ENCODE measurements around the gene KCNAB3. TPM values are rescaled to one million over a fixed set of nuclear protein-coding genes. Genes with fewer than 3 reads are reported as not detected.

KCNAB3 gene
- total and polyA plus RNA-seq, 2 donors (not counting 3 experiments of a cell fraction or from before 2014, with no cell fraction given): 1.3 to 2.4 TPM

- CTCF ChIA-PET: interaction anchor here (1.0 to 1.4 kb wide), 2 partner anchors 14 to 48 kb away, joined by 3 to 6 read pairs; no protein-coding TSS in a partner anchor
- Histone ChIP-seq H2AFZ (ENCODE audit: low read depth, low read length) (peak overlapping the region; percentile 50), H3K4me1 (ENCODE audit: control insufficient read depth, extremely low read depth, insufficient read depth, low read length) (peaks cover 35% of the 10 kb centered on the region), H3K27ac (ENCODE audit: insufficient read depth, low read depth, low read length) (peak overlapping the region; percentile 58), H3K79me2 (ENCODE audit: control insufficient read depth, insufficient read depth, low read length) (peaks cover 21% of the 10 kb centered on the region), H3K36me3 (ENCODE audit: control insufficient read depth in 2 of 2, extremely low read depth in 1 of 2, insufficient read depth in 2 of 2, low read length in 2 of 2) (peaks cover 8 to 14% of the 10 kb centered on the region in 2 experiments), H3K27me3 (ENCODE audit: control insufficient read depth in 2 of 2, insufficient read depth in 2 of 2, low read length in 2 of 2) (no peaks in the 10 kb centered on the region), H3K9ac (replicated peaks; ENCODE audit: extremely low read depth, insufficient read depth, low read length) (peak overlapping the region; percentile 86), H3K9me1 (replicated peaks; ENCODE audit: control insufficient read depth, extremely low read depth, insufficient read depth, low read length) (no peaks in the 10 kb centered on the region), H4K20me1 (replicated peaks; ENCODE audit: control insufficient read depth, extremely low read depth, insufficient read depth, low read length) (no peaks in the 10 kb centered on the region), H3K9me3 (replicated peaks; ENCODE audit: control insufficient read depth, insufficient read depth, low read length) (no peaks in the 10 kb centered on the region), H3K4me2 (ENCODE audit: insufficient read depth, low read length) (peak overlapping the region; percentile 78), H3K4me3 (replicated peaks in 1 of 3; ENCODE audit: insufficient read depth in 1 of 3, low read depth in 1 of 3, low read length in 3 of 3) (peak overlapping the region; percentile 41 to 67 (median 60))
- dilution Hi-C loops (cut with MboI; ENCODE audit: extremely low pct_ligation_motif_present, low sequenced_read_pairs) (no loop called here), intact Hi-C loops (cut with micrococcal nuclease) (no loop called here)
- POLR2A ChIA-PET: no interaction called here
- peak; percentile 58 for DNase-seq (ENCODE audit: low read depth, low spot score)
- FAIRE-seq: no peak
- no peak for TF ChIP-seq FOS (IDR thresholded peaks at IDR 0.05; ENCODE audit: borderline replicate concordance, insufficient read depth, low read length)
- no peak for TF ChIP-seq POLR2AphosphoS5 (IDR thresholded peaks at IDR 0.05; ENCODE audit: insufficient read depth, low read depth, low read length)
- TF ChIP-seq MYC (IDR thresholded peaks at IDR 0.05; ENCODE audit: low read depth, low read length): no peak
- TF ChIP-seq POLR2A (IDR thresholded peaks at IDR 0.05; ENCODE audit: low read depth, low read length): no peak
- TF ChIP-seq JUN (IDR thresholded peaks at IDR 0.05; ENCODE audit: borderline replicate concordance, insufficient read depth, insufficient read length, low read depth): no peak
- TF ChIP-seq EZH2 (IDR thresholded peaks at IDR 0.05; ENCODE audit: borderline replicate concordance, low read depth, low read length, severe bottlenecking): no peak
- no peak for TF ChIP-seq MAX (IDR thresholded peaks at IDR 0.05; ENCODE audit: insufficient read depth, insufficient read length)
- TF ChIP-seq GATA2 (IDR thresholded peaks at IDR 0.05; ENCODE audit: insufficient read depth, insufficient read length, low read depth, low read length): no peak
- no peak for TF ChIP-seq CTCF (IDR thresholded peaks at IDR 0.05; ENCODE audit: extremely low read depth in 1 of 2, insufficient read depth in 1 of 2, low read depth in 1 of 2, low read length in 2 of 2)
- BruUV-seq (replicated peaks): no TSS peak
These were observed 45.8 kb downstream of the KCNAB3 start for GRCh38 chr17:7883781-7884386.
